ENCODE measurements around the gene NKX1-1. TPM values are rescaled to one million over a fixed set of nuclear protein-coding genes. Genes with fewer than 3 reads are reported as not detected.

The NKX1-1 gene
- total and polyA plus RNA-seq, 9 of the 15 experiments (the other 6 are each of a cell fraction or from before 2014, with no cell fraction given) = not detected

- Histone ChIP-seq H4K20me1 (replicated peaks; ENCODE audit: control insufficient read depth, insufficient read depth, low read length) (peaks cover 2% of the 10 kb centered on the region; the same call in 1 of the 2 replicates), H3K27ac (ENCODE audit: extremely low read depth, low read depth, low read length) (no peak overlapping the region), H3K4me2 (ENCODE audit: insufficient read depth, low read length) (no peak overlapping the region), H3K9me3 (replicated peaks; ENCODE audit: control insufficient read depth, insufficient read depth, low read depth, low read length) (peaks cover 5% of the 10 kb centered on the region), H3K4me1 (replicated peaks in 1 of 2; ENCODE audit: control insufficient read depth in 2 of 2, insufficient read depth in 2 of 2, low read length in 2 of 2) (peaks cover 0 to 12% of the 10 kb centered on the region in 2 experiments; a peak in 1 of 5 replicates), H3K79me2 (ENCODE audit: control insufficient read depth, insufficient read depth, low read length) (no peaks in the 10 kb centered on the region), H3K9me1 (ENCODE audit: control insufficient read depth, insufficient read depth, low read length) (no peaks in the 10 kb centered on the region), H3K9ac (ENCODE audit: insufficient read depth in 1 of 2, low read depth in 2 of 2, low read length in 2 of 2) (no peak overlapping the region), H3K4me3 (no peak overlapping the region), H3K27me3 (ENCODE audit: control insufficient read depth in 2 of 2, insufficient read depth in 2 of 2, low read length in 2 of 2) (peaks cover 0 to 61% of the 10 kb centered on the region in 2 experiments; a peak in 3 of 5 replicates), H3K36me3 (ENCODE audit: control insufficient read depth, insufficient read depth, low read length) (no peaks in the 10 kb centered on the region), H2AFZ (ENCODE audit: low read depth, low read length) (no peak overlapping the region)
- FAIRE-seq (no peak), ATAC-seq (no peak), DNase-seq (ENCODE audit: extremely low read depth in 1 of 4, low spot score in 3 of 4) (no peak)
- in situ Hi-C loops (cut with MboI) (no loop called here), intact Hi-C loops (cut with micrococcal nuclease) (no loop called here)
- POLR2A ChIA-PET = interaction anchor here (0.7 kb wide), 1 partner anchor 20 kb away, joined by 3 read pairs; no protein-coding TSS in a partner anchor
- CTCF ChIA-PET (ENCODE audit: low intra/inter-chr PET ratio) = no interaction called here
- WGBS (ENCODE audit: insufficient coverage, low coverage, missing lambda C conversion rate) = 1% methylated on average over 27 of the region's 32 CpGs
- no TSS peak for BruUV-seq (replicated peaks)
- TF ChIP-seq POLR2AphosphoS2 (IDR thresholded peaks at IDR 0.05; ENCODE audit: low read length) (no peak), FOXJ2 (tag; IDR thresholded peaks at IDR 0.05) (no peak), SMARCC2 (IDR thresholded peaks at IDR 0.05; ENCODE audit: low read depth) (no peak), KLF16 (IDR thresholded peaks at IDR 0.05) (no peak), HCFC1 (IDR thresholded peaks at IDR 0.05; ENCODE audit: low read depth, low read length) (no peak), NR2C1 (IDR thresholded peaks at IDR 0.05) (no peak), NR2C1 (tag; IDR thresholded peaks at IDR 0.05) (no peak), ARID2 (IDR thresholded peaks at IDR 0.05) (no peak), CCNT2 (IDR thresholded peaks at IDR 0.05; ENCODE audit: borderline replicate concordance, extremely low read depth, insufficient read length, low read depth, low read length) (no peak)
- TF ChIP-seq, protein P1, sequence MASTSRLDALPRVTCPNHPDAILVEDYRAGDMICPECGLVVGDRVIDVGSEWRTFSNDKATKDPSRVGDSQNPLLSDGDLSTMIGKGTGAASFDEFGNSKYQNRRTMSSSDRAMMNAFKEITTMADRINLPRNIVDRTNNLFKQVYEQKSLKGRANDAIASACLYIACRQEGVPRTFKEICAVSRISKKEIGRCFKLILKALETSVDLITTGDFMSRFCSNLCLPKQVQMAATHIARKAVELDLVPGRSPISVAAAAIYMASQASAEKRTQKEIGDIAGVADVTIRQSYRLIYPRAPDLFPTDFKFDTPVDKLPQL (IDR thresholded peaks at IDR 0.05; ENCODE audit: extremely low read depth, insufficient read length) = no peak
- TF ChIP-seq, protein P2, sequence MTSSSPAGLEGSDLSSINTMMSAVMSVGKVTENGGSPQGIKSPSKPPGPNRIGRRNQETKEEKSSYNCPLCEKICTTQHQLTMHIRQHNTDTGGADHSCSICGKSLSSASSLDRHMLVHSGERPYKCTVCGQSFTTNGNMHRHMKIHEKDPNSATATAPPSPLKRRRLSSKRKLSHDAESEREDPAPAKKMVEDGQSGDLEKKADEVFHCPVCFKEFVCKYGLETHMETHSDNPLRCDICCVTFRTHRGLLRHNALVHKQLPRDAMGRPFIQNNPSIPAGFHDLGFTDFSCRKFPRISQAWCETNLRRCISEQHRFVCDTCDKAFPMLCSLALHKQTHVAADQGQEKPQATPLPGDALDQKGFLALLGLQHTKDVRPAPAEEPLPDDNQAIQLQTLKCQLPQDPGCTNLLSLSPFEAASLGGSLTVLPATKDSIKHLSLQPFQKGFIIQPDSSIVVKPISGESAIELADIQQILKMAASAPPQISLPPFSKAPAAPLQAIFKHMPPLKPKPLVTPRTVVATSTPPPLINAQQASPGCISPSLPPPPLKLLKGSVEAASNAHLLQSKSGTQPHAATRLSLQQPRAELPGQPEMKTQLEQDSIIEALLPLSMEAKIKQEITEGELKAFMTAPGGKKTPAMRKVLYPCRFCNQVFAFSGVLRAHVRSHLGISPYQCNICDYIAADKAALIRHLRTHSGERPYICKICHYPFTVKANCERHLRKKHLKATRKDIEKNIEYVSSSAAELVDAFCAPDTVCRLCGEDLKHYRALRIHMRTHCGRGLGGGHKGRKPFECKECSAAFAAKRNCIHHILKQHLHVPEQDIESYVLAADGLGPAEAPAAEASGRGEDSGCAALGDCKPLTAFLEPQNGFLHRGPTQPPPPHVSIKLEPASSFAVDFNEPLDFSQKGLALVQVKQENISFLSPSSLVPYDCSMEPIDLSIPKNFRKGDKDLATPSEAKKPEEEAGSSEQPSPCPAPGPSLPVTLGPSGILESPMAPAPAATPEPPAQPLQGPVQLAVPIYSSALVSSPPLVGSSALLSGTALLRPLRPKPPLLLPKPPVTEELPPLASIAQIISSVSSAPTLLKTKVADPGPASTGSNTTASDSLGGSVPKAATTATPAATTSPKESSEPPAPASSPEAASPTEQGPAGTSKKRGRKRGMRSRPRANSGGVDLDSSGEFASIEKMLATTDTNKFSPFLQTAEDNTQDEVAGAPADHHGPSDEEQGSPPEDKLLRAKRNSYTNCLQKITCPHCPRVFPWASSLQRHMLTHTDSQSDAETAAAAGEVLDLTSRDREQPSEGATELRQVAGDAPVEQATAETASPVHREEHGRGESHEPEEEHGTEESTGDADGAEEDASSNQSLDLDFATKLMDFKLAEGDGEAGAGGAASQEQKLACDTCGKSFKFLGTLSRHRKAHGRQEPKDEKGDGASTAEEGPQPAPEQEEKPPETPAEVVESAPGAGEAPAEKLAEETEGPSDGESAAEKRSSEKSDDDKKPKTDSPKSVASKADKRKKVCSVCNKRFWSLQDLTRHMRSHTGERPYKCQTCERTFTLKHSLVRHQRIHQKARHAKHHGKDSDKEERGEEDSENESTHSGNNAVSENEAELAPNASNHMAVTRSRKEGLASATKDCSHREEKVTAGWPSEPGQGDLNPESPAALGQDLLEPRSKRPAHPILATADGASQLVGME (CRISPR knock-in tag; IDR thresholded peaks at IDR 0.05) = no peak
Measured at GRCh38 chr4:1449833-1450741, 43.8 kb upstream of the NKX1-1 start.

Measured in K562 (cell line).